Astrocyte (in vitro differentiated cells and primary cell): ENCODE measurements around the gene PCSK5. TPM values are rescaled to one million over a fixed set of nuclear protein-coding genes. Genes with fewer than 3 reads are reported as not detected.

Experiments used
- DNase-seq: peaks from one replicate; pipeline ENCODE4 v3.0.0-alpha.2; 2010; ENCODE audit warnings: low read depth
- FAIRE-seq: peaks from 2 replicates; lab custom pipeline; 2011; peaks lifted over from hg19 to GRCh38; lab: Jason Lieb, UNC
- H2AFZ ChIP-seq: 2 replicates; pipeline ENCODE4 v1.6.0; 2012; ENCODE audit warnings: low read depth, low read length, inconsistent platforms
- H3K27ac ChIP-seq: 2 replicates; pipeline ENCODE4 v1.5.1; 2011; ENCODE audit warnings: low read depth, low read length, inconsistent platforms
- H3K27me3 ChIP-seq: 2 replicates; pipeline ENCODE4 v1.6.0; 2011; ENCODE audit warnings: low read length, inconsistent platforms; ENCODE audit not compliant: insufficient read depth
- H3K36me3 ChIP-seq: 2 replicates; pipeline ENCODE4 v1.5.1; 2011; ENCODE audit warnings: low read length, inconsistent platforms; ENCODE audit not compliant: insufficient read depth
- H3K4me1 ChIP-seq: 2 replicates; pipeline ENCODE4 v1.5.1; 2011; ENCODE audit warnings: low read length, inconsistent platforms; ENCODE audit not compliant: insufficient read depth
- H3K4me2 ChIP-seq: 2 replicates; pipeline ENCODE4 v1.6.0; 2012; ENCODE audit warnings: low read length, inconsistent platforms
- H3K4me3 ChIP-seq: 2 replicates; pipeline ENCODE4 v1.5.1; 2011; ENCODE audit warnings: low read depth, mild to moderate bottlenecking, low read length, inconsistent platforms; ENCODE audit not compliant: insufficient read depth
- H3K79me2 ChIP-seq: 2 replicates; pipeline ENCODE4 v1.6.0; 2012; ENCODE audit warnings: mild to moderate bottlenecking, low read length, inconsistent platforms; ENCODE audit not compliant: insufficient read depth
- H3K9ac ChIP-seq: 2 replicates; pipeline ENCODE4 v1.6.0; 2012; ENCODE audit warnings: mild to moderate bottlenecking, low read length, inconsistent platforms
- H3K9me3 ChIP-seq: 2 replicates; pipeline ENCODE4 v1.5.1; 2012; ENCODE audit warnings: low read depth, mild to moderate bottlenecking, low read length, inconsistent platforms; ENCODE audit not compliant: insufficient read depth
- H4K20me1 ChIP-seq: 2 replicates; pipeline ENCODE4 v1.6.0; 2012; ENCODE audit warnings: low read length, inconsistent platforms; ENCODE audit not compliant: insufficient read depth
- H3K27ac Mint-ChIP-seq: one replicate; pipeline ENCODE4 v1.8.0; 2021; ENCODE audit warnings: mild to moderate bottlenecking, mixed read lengths; ENCODE audit not compliant: unreplicated experiment
- H3K27me3 Mint-ChIP-seq: one replicate; pipeline ENCODE4 v1.8.0; 2021; ENCODE audit warnings: low read depth, mixed read lengths; ENCODE audit not compliant: unreplicated experiment
- H3K36me3 Mint-ChIP-seq: one replicate; pipeline ENCODE4 v1.8.0; 2021; ENCODE audit warnings: low read depth, mixed read lengths; ENCODE audit not compliant: unreplicated experiment
- H3K4me1 Mint-ChIP-seq: one replicate; pipeline ENCODE4 v1.8.0; 2021; ENCODE audit warnings: low read depth, mixed read lengths; ENCODE audit not compliant: unreplicated experiment
- H3K4me3 Mint-ChIP-seq: one replicate; pipeline ENCODE4 v1.8.0; 2021; ENCODE audit warnings: mild to moderate bottlenecking, moderate library complexity, mixed read lengths; ENCODE audit not compliant: unreplicated experiment
- H3K9me3 Mint-ChIP-seq: one replicate; pipeline ENCODE4 v1.8.0; 2021; ENCODE audit warnings: mild to moderate bottlenecking, mixed read lengths; ENCODE audit not compliant: unreplicated experiment
- EZH2 ChIP-seq: IDR thresholded peaks from 2 replicates; pipeline ENCODE4 v1.6.1; 2012; ENCODE audit warnings: mild to moderate bottlenecking, low read length, inconsistent platforms; ENCODE audit not compliant: insufficient read depth
- total RNA-seq: library from RNA; stranded (reverse); gene quantifications from 2 replicates; pipeline ENCODE4 v1.2.1, GENCODE V29; 2021
- TF ChIP-seq, protein P1 (sequence below): IDR thresholded peaks from 2 replicates; pipeline ENCODE4 v1.5.1; 2011; ENCODE audit warnings: low read depth, mild to moderate bottlenecking, inconsistent platforms, low read length, moderate library complexity; ENCODE audit not compliant: insufficient read depth

The PCSK5 gene
- total RNA-seq, 1 donor from 2014 or later, result 13.1 TPM

DNA sequence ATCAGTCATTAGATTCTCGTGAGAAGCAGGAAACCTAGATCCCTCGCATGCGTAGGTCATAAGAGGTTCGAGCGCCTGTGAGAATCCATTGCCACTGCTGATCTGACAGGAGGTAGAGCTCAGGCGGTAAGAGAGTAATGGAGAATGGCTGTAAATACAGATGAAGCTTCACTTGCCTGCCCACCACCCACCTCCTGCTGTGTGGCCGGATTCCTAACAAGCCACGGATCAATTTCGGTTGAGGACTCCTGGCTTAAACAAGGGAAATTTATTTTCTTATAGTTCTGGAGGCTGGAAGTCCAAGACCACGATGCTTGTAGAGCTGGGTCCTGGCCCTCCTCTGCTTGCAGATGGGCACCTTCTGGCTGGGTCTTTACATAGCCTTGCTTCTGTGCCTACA lies 200.4 kb downstream of the PCSK5 start:
- H3K4me1 Mint-ChIP-seq, result peaks cover 5% of the 10 kb centered on the region
- no peaks in the 10 kb centered on the region for H3K27me3 Mint-ChIP-seq
- Histone ChIP-seq H3K4me2 (no peak overlapping the region), H3K27me3 (no peaks in the 10 kb centered on the region), H3K79me2 (no peaks in the 10 kb centered on the region), H3K27ac (no peak overlapping the region), H2AFZ (no peak overlapping the region), H3K4me3 (no peak overlapping the region), H3K9ac (no peak overlapping the region), H3K36me3 (no peaks in the 10 kb centered on the region), H3K4me1 (no peaks in the 10 kb centered on the region), H4K20me1 (no peaks in the 10 kb centered on the region), H3K9me3 (no peaks in the 10 kb centered on the region)
- H3K9me3 Mint-ChIP-seq, result no peaks in the 10 kb centered on the region
- H3K27ac Mint-ChIP-seq, result no peak overlapping the region
- DNase-seq (no peak), FAIRE-seq (no peak)
- peaks cover 1% of the 10 kb centered on the region for H3K36me3 Mint-ChIP-seq
- TF ChIP-seq, protein P1, sequence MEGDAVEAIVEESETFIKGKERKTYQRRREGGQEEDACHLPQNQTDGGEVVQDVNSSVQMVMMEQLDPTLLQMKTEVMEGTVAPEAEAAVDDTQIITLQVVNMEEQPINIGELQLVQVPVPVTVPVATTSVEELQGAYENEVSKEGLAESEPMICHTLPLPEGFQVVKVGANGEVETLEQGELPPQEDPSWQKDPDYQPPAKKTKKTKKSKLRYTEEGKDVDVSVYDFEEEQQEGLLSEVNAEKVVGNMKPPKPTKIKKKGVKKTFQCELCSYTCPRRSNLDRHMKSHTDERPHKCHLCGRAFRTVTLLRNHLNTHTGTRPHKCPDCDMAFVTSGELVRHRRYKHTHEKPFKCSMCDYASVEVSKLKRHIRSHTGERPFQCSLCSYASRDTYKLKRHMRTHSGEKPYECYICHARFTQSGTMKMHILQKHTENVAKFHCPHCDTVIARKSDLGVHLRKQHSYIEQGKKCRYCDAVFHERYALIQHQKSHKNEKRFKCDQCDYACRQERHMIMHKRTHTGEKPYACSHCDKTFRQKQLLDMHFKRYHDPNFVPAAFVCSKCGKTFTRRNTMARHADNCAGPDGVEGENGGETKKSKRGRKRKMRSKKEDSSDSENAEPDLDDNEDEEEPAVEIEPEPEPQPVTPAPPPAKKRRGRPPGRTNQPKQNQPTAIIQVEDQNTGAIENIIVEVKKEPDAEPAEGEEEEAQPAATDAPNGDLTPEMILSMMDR, result no peak
- no peak for TF ChIP-seq EZH2
- H3K4me3 Mint-ChIP-seq, result no peak overlapping the region

DNA sequence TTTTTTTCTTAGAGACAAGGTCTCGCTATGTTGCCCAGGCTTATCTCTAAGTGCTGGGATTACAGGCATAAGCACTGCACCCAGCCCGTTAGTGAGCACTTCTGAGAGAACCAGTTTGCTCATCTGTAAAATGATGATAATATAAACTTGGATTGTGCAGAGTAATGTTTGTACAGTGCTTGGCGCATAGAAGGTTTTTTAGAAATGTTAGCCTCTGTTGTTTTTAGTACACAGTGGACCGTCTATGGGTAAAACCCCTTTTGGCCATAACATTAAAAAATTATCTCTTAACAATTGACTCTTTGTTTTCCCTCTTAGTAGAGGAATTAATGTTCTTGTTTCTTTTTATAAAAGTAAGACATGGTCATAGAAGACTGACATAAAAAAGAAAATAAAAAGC lies 202.1 kb downstream of the PCSK5 start:
- FAIRE-seq, result no peak

DNA sequence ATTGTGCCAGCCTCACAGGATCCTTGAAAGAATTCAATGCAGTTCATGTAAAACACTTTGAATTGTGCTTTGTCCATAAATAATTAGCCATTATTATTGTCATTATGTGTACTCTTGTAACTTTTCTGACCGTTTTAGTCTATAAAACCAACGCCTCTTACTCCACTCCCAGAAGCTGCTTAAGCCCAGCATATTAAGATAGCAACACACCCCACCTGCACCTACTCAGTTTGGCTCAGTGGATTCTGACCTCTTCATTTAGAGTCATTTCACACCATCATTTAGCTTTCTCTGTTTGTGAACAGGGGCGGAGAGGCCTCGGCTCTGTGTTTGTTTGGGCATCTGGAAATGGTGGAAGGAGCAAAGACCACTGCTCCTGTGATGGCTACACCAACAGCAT lies 205.1 kb downstream of the PCSK5 start:
- Histone ChIP-seq H3K79me2 (no peaks in the 10 kb centered on the region), H3K4me2 (no peak overlapping the region), H3K27ac (no peak overlapping the region), H2AFZ (no peak overlapping the region), H3K4me1 (no peaks in the 10 kb centered on the region), H3K4me3 (no peak overlapping the region), H3K9me3 (no peaks in the 10 kb centered on the region), H3K36me3 (no peaks in the 10 kb centered on the region), H3K9ac (no peak overlapping the region), H4K20me1 (no peaks in the 10 kb centered on the region), H3K27me3 (no peaks in the 10 kb centered on the region)
- TF ChIP-seq, protein P1, result no peak
- no peak for TF ChIP-seq EZH2
- Mint-ChIP-seq H3K9me3 (no peaks in the 10 kb centered on the region), H3K27ac (no peak overlapping the region), H3K4me1 (peaks cover 5% of the 10 kb centered on the region), H3K36me3 (no peaks in the 10 kb centered on the region), H3K4me3 (no peak overlapping the region), H3K27me3 (no peaks in the 10 kb centered on the region)
- FAIRE-seq, result no peak
- no peak for DNase-seq

More for the DNA sequence above, 202.1 kb downstream of the PCSK5 start:
- peaks cover 5% of the 10 kb centered on the region for H3K4me1 Mint-ChIP-seq
- peaks cover 1% of the 10 kb centered on the region for H3K36me3 Mint-ChIP-seq
- no peaks in the 10 kb centered on the region for H3K79me2 ChIP-seq
- H3K27ac ChIP-seq, result no peak overlapping the region
- H3K9ac ChIP-seq, result no peak overlapping the region
- no peaks in the 10 kb centered on the region for H3K27me3 ChIP-seq
- H3K9me3 Mint-ChIP-seq, result no peaks in the 10 kb centered on the region
- H3K4me2 ChIP-seq, result no peak overlapping the region
- no peak for DNase-seq
- no peaks in the 10 kb centered on the region for H3K4me1 ChIP-seq
- no peaks in the 10 kb centered on the region for H3K9me3 ChIP-seq
- no peak overlapping the region for H3K27ac Mint-ChIP-seq
- no peaks in the 10 kb centered on the region for H4K20me1 ChIP-seq
- no peak overlapping the region for H3K4me3 Mint-ChIP-seq
- no peaks in the 10 kb centered on the region for H3K36me3 ChIP-seq
- H3K27me3 Mint-ChIP-seq, result no peaks in the 10 kb centered on the region
- no peak overlapping the region for H2AFZ ChIP-seq
- TF ChIP-seq EZH2, result no peak
- TF ChIP-seq, protein P1, result no peak
- no peak overlapping the region for H3K4me3 ChIP-seq
